SU-DHL-6 (cell line): ENCODE results near the gene RLBP1.

Experiments
- CTCF ChIP-seq: fragments of 200-600 bp; sonication (generic); IDR thresholded peaks from one replicate; pipeline ENCODE4 v1.5.1; 2017; ENCODE audit warnings: antibody characterized with exemption, mild to moderate bottlenecking, low read length, moderate library complexity; ENCODE audit not compliant: insufficient read depth, poor library complexity, severe bottlenecking
- EZH2phosphoT487 ChIP-seq: fragments of 200-600 bp; sonication (generic), shearing (Covaris generic); conservative IDR thresholded peaks from 2 replicates; pipeline ENCODE4 v1.6.1; 2018; ENCODE audit warnings: mild to moderate bottlenecking, antibody characterized with exemption, low read length, moderate library complexity, mixed read lengths

DNA sequence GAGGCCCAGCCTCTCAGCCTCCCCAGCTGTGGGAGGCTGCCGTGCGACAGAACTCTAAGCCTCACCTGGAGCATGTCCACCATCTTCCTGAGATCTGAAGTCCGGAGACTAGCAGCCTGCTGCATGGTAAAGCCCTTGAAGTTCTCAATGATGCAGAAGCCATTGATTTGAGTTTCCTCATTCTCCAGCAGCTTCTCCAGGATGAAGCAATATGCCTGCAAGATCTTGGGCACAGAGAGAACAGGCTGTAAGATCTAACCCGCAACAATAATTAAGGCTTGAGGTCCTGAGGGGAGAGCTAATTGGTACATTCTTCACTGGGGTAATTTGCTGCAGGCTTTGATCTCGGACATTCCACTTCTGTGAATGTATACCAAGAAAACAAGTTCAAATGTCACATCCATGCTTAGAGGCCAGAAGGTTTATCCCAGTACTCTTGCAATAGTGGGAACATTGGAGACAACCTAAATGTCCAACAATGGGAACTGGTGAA lies 9.7 kb downstream of the RLBP1 start:
- TF ChIP-seq CTCF (no peak), EZH2phosphoT487 (no peak)
